GM12801 (cell line): ENCODE results near the gene BABAM2.

Experiments
- CTCF ChIP-seq: IDR thresholded peaks from one replicate; pipeline ENCODE4 v1.5.1; 2011; ENCODE audit warnings: control low read depth; ENCODE audit not compliant: insufficient read length; ENCODE audit errors: extremely low read depth

The BABAM2 gene

GRCh38 chr2:27921880-27922547, 31.5 kb downstream of the BABAM2 start:
- no peak for TF ChIP-seq CTCF

- no peak for TF ChIP-seq CTCF
These were observed 32.3 kb downstream of the BABAM2 start for GRCh38 chr2:27922842-27923241.

GRCh38 chr2:27925766-27926472, 35.4 kb downstream of the BABAM2 start:
- no peak for TF ChIP-seq CTCF

GRCh38 chr2:27929916-27930486, 39.5 kb downstream of the BABAM2 start:
- TF ChIP-seq CTCF = no peak

- no peak for TF ChIP-seq CTCF
These were observed 40.9 kb downstream of the BABAM2 start for GRCh38 chr2:27931361-27931950.

GRCh38 chr2:27932396-27932795, 41.9 kb downstream of the BABAM2 start:
- no peak for TF ChIP-seq CTCF

GRCh38 chr2:27935026-27935425, 44.5 kb downstream of the BABAM2 start:
- TF ChIP-seq CTCF = no peak
